Renal cortex interstitium (tissue), 15 donors: Measurements from ENCODE around the gene OR5D18. TPM values are rescaled to one million over a fixed set of nuclear protein-coding genes. Genes with fewer than 3 reads are reported as not detected.
"Not testable (repeated sequence)": the region's sequence is repeated elsewhere in the genome, so short reads cannot be mapped to it uniquely, and the experiment has no call there.

Experiments used
- DNase-seq, 11 donors: peaks; one replicate each; pipeline ENCODE4 v3.0.0-alpha.2; 2013; ENCODE audit warnings: low read depth in 9 of 11, low spot score in 4 of 11; ENCODE audit errors: extremely low read depth in 1 of 11
- long read RNA-seq, 16 experiments: transcript quantifications; one replicate each; lab custom pipeline, GENCODE V29; 2026
- polyA plus RNA-seq, 3 donors: library from polyadenylated mRNA; unstranded; fragments of 120-200 nt; gene quantifications; one replicate each; pipeline ENCODE4 v1.2.1, GENCODE V29; 2013; ENCODE audit not compliant: insufficient read length in 3 of 3

OR5D18 gene
- not detected for polyA plus RNA-seq
- long read RNA-seq, donor 1, result 0 reads
- long read RNA-seq, donor 2, result 0 reads
- long read RNA-seq, donor 3, result 0 reads
- long read RNA-seq, donor 4, result 0 reads
- long read RNA-seq, donor 5, result 0 reads
- long read RNA-seq, donor 6, result 0 reads
- long read RNA-seq, donor 7, result 0 reads
- long read RNA-seq, donor 8, result 0 reads
- long read RNA-seq, donor 9, result 0 reads
- long read RNA-seq, donor 10, result 0 reads
- long read RNA-seq, donor 11, result 0 reads
- long read RNA-seq, donor 12, result 0 reads
- long read RNA-seq, donor 13, result 0 reads
- long read RNA-seq, donor 14, result 0 reads
- long read RNA-seq, donor 15, result 0 reads
- long read RNA-seq, donor 16, result 0 reads

DNA sequence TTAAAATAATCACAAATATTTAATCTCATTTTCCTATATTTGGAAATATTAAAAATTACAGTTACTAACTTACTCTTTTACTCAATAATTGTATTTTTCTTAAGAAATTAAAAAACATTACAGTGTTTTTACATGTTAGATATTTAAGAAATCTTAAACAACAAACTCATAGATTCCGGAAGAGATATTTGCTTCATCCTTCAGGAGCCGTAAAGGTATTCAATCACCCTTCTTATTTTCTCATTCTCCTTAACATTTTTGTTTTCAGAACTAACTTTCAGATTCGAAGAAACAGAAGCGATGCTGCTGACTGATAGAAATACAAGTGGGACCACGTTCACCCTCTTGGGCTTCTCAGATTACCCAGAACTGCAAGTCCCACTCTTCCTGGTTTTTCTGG lies at the start of gene OR5D18:
OR5D18 (plus strand) TSS at position 301 of the 400 bp plus-strand sequence; CDS start at position 301, 0 bp downstream.
- DNase-seq, result no peak

DNA sequence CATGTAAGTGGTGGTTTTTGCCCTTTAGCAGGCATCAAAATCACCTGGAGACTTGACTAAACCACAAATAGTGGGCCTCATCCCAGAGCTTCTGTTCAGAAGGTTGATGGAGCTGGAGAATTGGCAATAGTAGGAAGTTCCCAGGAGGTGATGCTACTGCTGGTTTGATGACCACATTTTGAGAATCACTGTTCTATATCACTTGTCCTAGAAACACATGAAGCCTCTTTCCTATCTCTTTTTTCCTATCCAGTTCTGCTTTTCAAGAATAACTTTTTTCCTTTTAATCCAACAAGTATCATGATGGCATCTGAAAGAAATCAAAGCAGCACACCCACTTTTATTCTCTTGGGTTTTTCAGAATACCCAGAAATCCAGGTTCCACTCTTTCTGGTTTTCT lies 46.3 kb upstream of the OR5D18 start, which contains the start of gene OR5D13:
OR5D13 (plus strand) TSS at position 301 of the 400 bp plus-strand sequence; CDS start at position 301, 0 bp downstream.
- DNase-seq, result no peak

DNA sequence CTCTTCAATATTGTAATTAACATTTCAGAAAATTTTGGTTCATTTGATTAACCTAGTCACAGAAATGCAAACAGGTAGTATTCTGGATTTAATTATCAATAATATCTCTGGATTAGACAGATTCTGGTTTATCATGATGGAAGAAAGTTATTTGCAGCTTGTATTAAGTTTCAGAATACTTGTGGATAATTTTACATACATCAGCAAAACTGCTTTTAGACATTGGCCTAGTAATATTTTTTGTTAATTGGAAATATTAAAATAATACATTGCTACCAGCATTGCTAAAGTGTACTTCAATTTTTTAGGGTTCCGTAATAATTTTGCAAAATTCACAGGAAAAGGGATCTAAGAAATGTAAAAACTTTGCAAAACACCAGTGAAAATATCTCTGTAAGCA lies 27.8 kb upstream of the OR5D18 start:
- DNase-seq, result no peak

DNA sequence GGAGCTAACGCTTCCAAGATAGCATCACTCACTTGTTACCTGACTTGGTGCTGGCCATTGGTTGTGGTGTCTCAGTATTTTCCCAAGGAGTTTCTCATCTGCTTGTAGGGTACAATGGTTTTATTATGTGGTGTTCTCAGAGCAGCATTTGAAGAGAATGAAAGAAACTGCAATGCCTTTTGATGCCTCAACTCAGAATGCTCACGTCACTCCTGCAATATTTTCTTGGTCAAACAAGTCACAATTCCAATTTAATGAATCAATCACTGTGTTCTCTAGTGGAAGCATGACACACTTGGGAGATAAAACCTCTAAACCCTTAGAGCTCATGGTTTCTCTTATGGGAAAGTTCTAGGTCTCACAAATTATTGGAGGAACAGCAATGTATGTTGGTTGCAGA lies 26.1 kb upstream of the OR5D18 start:
- no peak for DNase-seq

DNA sequence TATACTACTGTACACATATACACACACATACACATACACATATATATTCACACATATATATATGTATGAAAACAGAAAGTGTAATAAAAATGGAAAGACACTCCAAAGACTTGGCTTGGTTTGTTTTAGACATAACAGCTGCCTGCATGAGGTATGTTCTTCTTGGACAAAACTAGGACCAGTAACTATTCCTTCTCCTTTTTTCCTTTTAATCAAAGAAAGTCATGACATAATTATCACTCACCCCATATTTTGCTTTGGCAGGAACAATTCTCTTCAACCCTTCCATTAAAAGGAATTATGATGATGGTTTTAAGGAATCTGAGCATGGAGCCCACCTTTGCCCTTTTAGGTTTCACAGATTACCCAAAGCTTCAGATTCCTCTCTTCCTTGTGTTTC lies 24.2 kb upstream of the OR5D18 start, which contains the start of gene OR5D14:
OR5D14 (plus strand) TSS at position 301 of the 400 bp plus-strand sequence; CDS start at position 301, 0 bp downstream.
- DNase-seq, result no peak

DNA sequence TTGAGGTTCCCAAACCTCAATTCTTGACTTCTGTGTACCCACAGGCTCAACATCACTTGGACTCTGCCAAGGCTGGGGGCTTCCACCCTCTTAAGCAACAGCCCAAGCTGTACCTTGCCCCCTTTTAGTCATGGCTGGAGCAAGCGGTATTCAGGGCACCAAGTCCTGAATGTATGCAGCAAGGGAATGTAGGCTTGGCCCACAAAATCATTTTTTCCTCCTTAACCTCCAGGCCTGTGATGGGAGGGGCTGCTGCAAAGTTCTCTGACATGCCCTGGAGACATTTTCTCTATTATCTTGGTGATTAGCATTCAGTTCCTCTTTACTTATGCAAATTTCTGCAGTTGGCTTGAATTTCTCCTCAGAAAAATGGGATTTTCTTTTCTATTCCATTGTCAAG lies 13.2 kb upstream of the OR5D18 start:
- no peak for DNase-seq

DNA sequence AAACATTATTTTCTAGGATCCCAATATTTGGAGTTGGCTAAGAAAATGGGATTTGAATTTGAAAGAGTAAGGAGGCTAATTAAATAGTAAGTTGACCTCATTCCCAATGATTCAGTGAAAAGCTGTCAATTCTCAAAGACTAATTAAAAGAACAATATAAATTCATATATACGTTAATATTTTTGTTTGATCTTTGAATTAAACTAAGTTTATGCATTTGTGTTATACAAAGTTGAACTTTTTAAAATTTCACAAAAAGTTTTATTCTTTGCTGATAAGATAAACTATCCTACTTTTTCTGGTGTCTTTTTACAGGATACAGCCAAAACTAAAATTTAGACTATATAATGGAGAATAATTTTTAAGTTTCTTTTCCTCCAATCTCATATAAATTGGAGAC lies 8.4 kb upstream of the OR5D18 start, which contains the start of gene OR5L1:
OR5L1 (plus strand) TSS at position 301 of the 400 bp plus-strand sequence. CDS start 100 bp downstream, outside the sequence.
- no peak for DNase-seq

DNA sequence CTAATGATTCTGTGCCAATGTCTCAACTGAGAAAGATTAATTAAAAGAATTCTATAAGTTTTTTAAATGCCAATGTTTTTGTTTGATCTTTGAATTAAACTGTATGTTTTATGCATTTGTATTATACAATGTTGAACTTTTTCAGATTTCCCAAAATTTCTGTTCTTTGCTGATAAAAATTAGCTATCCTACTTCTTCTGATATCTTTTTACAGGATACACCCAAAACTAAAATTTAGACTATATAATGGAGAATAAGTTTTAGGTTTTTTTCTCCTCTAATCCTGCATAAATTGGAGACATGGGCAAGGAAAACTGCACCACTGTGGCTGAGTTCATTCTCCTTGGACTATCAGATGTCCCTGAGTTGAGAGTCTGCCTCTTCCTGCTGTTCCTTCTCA lies 7.5 kb downstream of the OR5D18 start, which contains the start of gene OR5L2:
OR5L2 (plus strand) TSS at position 301 of the 400 bp plus-strand sequence; CDS start at position 301, 0 bp downstream.
- DNase-seq, result no peak

DNA sequence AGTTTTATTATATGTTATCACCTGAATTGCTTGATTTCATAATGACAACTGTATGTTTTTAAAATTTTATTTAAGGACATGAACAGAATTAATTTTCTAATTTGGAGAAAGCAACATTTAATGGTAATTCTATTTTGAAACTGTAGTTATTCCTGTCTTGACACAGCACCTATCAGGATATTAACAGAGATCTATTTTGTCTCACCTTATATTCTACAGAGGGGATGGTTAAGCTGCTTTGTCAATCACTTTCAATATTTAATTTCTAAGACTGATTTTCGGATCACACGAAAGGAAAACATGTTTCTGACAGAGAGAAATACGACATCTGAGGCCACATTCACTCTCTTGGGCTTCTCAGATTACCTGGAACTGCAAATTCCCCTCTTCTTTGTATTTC lies 19.0 kb downstream of the OR5D18 start, which contains the start of gene OR5D16:
OR5D16 (plus strand) TSS at position 301 of the 400 bp plus-strand sequence; CDS start at position 301, 0 bp downstream.
- no peak for DNase-seq

DNA sequence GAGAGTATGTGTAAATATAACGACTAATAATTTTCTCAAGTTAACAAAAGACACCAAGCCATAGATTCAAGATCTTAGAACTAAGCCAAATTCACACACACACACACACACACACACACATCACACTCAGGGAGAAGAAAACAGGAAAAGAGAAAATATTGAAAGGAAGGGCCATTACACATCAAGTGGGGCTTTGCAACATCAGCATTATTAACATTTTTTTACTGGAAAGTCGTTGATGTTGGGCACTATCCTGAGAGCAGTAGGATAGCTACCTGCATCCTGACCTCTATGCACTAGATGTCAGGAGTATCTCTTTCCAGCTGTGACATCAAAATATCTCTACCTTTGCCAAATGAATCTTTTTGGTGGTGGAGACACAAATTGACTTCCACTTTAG lies 28.0 kb downstream of the OR5D18 start:
- no peak for DNase-seq

DNA sequence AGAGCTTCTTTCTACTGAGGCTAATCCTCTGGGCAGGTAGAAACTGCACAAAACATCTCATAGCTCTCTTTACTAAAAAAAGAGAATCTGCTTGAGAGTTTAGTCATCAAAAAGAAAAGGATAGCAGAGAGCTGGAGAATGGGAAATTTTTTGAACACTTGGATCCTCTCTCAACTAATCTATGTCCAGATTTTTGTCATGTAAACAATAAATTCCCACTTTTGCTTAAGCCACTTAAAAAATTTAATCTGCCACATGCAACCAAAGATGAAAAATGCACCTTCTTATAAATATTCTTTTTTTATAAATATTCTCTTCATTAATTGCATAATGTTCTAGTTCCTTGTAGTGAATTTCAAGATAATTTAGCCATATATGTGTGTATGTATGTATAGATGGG lies 29.6 kb downstream of the OR5D18 start:
- DNase-seq, result no peak

DNA sequence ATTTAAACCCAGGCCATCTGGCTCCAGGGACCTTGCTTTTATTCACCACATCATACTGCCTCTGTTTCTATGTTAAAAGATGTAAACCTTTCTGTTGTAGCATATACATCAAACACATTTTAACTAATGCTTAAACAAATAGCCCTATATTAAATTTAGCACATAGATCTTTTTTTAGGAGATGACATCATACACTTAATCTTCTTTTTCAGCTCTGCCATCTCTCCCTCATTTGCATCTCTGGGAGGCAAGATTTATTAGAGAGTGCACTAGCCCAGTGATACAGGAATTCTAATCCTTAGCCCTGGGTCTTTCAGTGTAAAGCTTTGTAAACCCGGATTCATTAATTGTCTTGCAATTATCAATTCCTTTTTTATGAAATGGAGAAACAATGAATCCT lies 32.7 kb downstream of the OR5D18 start:
- no peak for DNase-seq

DNA sequence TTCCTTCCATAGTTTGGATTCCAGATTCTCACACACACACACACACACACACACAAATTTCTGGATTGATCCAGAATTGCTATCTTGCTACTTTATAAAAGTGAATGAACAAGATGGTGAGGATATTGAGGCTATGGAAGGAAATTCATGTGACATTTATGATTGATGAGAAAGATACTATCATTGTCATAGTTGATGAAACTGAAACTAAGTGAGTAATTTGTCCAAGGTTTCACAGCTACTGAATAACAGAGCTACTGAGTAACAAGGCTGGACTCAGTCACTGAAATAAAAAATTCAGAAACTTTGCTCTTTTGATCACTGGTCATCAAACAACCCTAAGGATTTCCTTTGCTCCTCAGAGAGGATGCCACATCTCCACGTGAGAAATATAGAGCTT lies 35.3 kb downstream of the OR5D18 start:
- DNase-seq, result no peak

DNA sequence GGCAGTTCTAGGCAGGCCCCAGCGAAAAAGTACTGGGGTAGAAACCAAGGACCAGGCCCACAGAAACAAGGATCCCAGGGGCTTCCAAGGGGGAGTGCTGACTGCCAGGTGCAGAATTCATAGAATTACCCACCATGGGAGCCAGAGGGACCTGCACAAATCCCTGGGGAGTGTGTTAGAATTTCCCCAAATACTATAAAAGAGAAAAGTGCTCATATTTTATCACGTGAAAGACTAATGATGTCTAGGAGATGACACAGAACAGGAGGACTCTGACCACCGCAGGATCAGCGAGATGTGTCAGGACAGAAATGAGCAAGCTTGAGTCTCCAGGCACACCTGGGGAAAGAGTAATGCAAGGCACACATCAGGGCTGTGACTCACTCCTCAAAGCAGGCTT lies 47.9 kb downstream of the OR5D18 start:
- not testable (repeated sequence) for DNase-seq

Other genes starting within 250 kb of the OR5D18 start
- gene OR4C16, start 247.5 kb upstream of the OR5D18 start, polyA plus RNA-seq, result not detected
- not detected for gene OR4C11, start 212.0 kb upstream of the OR5D18 start, polyA plus RNA-seq
- gene OR4P4, start 184.5 kb upstream of the OR5D18 start, polyA plus RNA-seq, result under 1 TPM in 1 of 3 donors, not detected in 2; 0.33 TPM
- gene OR4S2, start 171.3 kb upstream of the OR5D18 start, polyA plus RNA-seq, result not detected
- not detected for gene OR4C6, start 157.4 kb upstream of the OR5D18 start, polyA plus RNA-seq
- not detected for gene OR5D13, start 46.2 kb upstream of the OR5D18 start, polyA plus RNA-seq
- not detected for gene OR5D14, start 24.1 kb upstream of the OR5D18 start, polyA plus RNA-seq
- not detected for gene OR5L1, start 8.3 kb upstream of the OR5D18 start, polyA plus RNA-seq
- not detected for gene OR5L2, start 7.6 kb downstream of the OR5D18 start, polyA plus RNA-seq
- gene OR5D16, start 19.1 kb downstream of the OR5D18 start, polyA plus RNA-seq, result not detected
- not detected for gene TRIM51, start 63.7 kb downstream of the OR5D18 start, polyA plus RNA-seq
- not detected for gene OR5W2, start 95.0 kb downstream of the OR5D18 start, polyA plus RNA-seq
- gene OR5I1, start 116.8 kb downstream of the OR5D18 start, polyA plus RNA-seq, result not detected
- not detected for gene OR10AG1, start 150.3 kb downstream of the OR5D18 start, polyA plus RNA-seq
- gene OR5F1, start 175.0 kb downstream of the OR5D18 start, polyA plus RNA-seq, result not detected
- under 1 TPM; 0.03 to 0.08 (median 0.06) TPM for gene OR5AS1, start 208.0 kb downstream of the OR5D18 start, polyA plus RNA-seq